ENCODE measurements around the gene CDH4. TPM values are rescaled to one million over a fixed set of nuclear protein-coding genes. Genes with fewer than 3 reads are reported as not detected.

The CDH4 gene
- total and polyA plus RNA-seq, 2 donors from 2014 or later = 1.1 TPM; not detected in 1

DNA sequence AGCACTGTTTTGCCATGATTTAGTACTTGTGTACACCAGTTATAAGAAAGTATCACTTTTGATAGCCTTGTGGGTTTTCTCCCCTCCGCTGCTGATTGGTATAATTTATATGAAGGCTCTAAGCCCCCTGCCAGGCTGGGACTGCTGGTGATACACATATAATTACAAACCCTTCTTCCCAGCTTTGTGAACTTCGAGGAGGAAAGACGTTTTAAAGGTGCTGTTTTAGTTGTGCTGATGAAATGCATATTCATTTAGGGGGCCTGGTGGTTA lies 567.4 kb downstream of the CDH4 start:
- FAIRE-seq = no peak
- no peak for DNase-seq
- TF ChIP-seq, protein P1, sequence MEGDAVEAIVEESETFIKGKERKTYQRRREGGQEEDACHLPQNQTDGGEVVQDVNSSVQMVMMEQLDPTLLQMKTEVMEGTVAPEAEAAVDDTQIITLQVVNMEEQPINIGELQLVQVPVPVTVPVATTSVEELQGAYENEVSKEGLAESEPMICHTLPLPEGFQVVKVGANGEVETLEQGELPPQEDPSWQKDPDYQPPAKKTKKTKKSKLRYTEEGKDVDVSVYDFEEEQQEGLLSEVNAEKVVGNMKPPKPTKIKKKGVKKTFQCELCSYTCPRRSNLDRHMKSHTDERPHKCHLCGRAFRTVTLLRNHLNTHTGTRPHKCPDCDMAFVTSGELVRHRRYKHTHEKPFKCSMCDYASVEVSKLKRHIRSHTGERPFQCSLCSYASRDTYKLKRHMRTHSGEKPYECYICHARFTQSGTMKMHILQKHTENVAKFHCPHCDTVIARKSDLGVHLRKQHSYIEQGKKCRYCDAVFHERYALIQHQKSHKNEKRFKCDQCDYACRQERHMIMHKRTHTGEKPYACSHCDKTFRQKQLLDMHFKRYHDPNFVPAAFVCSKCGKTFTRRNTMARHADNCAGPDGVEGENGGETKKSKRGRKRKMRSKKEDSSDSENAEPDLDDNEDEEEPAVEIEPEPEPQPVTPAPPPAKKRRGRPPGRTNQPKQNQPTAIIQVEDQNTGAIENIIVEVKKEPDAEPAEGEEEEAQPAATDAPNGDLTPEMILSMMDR (IDR thresholded peaks at IDR 0.05; ENCODE audit: borderline replicate concordance, extremely low read depth, insufficient read depth) = no peak
- no peak overlapping the region for H3K4me3 ChIP-seq (ENCODE audit: low read length in 3 of 3)
- H3K9me3 ChIP-seq (ENCODE audit: control insufficient read depth in 2 of 3, insufficient read depth in 1 of 3, low read length in 3 of 3) = no peaks in the 10 kb centered on the region
- H3K36me3 ChIP-seq (ENCODE audit: control insufficient read depth in 2 of 3, insufficient read depth in 3 of 3, low read length in 3 of 3) = no peaks in the 10 kb centered on the region
- peaks cover 0 to 2% (median 0%) of the 10 kb centered on the region in 3 donors for H3K4me1 ChIP-seq (ENCODE audit: control insufficient read depth in 2 of 3, insufficient read depth in 2 of 3, low read depth in 1 of 3, low read length in 3 of 3)
- no peak overlapping the region for H3K9ac ChIP-seq (ENCODE audit: low read length in 3 of 3)
- intact Hi-C loops (cut with DNase I) = no loop called here
- no peak overlapping the region for H3K27ac ChIP-seq (ENCODE audit: low read depth in 2 of 2, low read length in 2 of 2)
- H3K27me3 ChIP-seq (ENCODE audit: control insufficient read depth, insufficient read depth, low read length) = no peaks in the 10 kb centered on the region

DNA sequence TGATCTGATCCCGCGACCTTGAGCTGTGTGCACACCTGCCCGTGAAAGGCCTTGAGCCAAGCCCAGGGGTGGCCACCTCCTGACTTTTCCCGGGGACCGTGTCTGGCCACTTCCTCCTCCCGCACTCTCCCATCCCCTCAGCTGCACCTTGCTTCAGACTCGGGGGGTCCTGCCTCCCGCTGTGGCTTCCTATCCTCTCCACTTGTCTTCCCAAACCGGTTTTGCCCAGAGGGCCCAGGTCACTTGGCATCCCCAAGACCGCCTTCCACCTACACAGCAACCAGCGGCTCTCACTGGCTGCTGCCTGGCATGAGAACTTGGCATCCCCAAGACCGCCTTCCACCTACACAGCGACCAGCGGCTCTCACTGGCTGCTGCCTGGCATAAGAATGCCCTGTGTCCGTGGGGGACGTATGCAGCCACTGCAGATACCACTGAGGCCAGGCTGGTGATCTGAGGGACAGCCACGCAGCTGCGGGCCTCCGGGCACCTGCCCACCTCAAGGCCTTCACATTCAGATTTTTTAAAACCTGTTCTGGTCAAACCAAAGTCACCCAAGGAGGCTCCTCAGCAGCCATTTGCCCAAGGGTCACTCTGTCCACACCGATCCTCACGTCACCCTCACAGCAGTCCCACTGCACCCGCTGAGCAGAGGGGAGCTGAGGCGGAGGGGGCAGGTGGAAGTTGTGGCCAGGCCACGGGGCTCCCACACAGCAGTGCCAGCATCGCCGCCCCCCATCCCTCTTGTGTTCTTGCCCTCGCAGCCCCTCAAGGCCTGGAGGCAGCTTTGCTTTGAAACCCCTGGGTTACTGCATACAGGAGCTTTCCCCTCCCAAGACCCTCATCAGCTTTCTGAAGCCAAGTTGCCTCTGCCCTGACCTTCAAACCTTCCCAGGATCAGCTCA lies 568.1 kb downstream of the CDH4 start:
- peaks cover 0 to 2% (median 0%) of the 10 kb centered on the region in 3 donors for H3K4me1 ChIP-seq (ENCODE audit: control insufficient read depth in 2 of 3, insufficient read depth in 2 of 3, low read depth in 1 of 3, low read length in 3 of 3)
- no peak overlapping the region for H3K27ac ChIP-seq (ENCODE audit: low read depth in 2 of 2, low read length in 2 of 2)
- no peaks in the 10 kb centered on the region for H3K27me3 ChIP-seq (ENCODE audit: control insufficient read depth, insufficient read depth, low read length)
- intact Hi-C loops (cut with DNase I) = no loop called here
- no peak for FAIRE-seq
- H3K4me3 ChIP-seq (ENCODE audit: low read length in 3 of 3) = no peak overlapping the region
- TF ChIP-seq, protein P1 (IDR thresholded peaks at IDR 0.05; ENCODE audit: borderline replicate concordance, extremely low read depth, insufficient read depth) = no peak
- no peaks in the 10 kb centered on the region for H3K9me3 ChIP-seq (ENCODE audit: control insufficient read depth in 2 of 3, insufficient read depth in 1 of 3, low read length in 3 of 3)
- DNase-seq = peak in 1 of 5 donors; percentile 57
- H3K36me3 ChIP-seq (ENCODE audit: control insufficient read depth in 2 of 3, insufficient read depth in 3 of 3, low read length in 3 of 3) = no peaks in the 10 kb centered on the region
- no peak overlapping the region for H3K9ac ChIP-seq (ENCODE audit: low read length in 3 of 3)

DNA sequence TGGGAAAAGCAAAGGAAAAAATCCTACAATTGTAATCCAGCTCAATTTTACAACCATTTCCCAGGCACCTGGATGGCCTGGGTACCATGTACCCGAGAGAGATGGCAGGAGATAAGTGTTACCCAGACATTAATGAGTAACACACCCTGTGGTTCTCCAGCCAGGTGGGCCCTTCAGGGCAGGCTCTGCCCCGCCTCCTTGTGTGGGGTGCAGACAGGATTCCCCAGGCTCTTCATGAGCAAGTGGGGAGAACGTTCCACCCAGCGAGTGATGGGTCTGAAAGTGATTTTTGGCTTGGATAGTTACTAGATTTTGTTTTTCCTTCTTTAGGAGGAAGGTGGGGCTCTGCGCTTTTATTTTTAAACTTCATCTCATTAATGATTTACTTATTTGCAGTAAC lies 569.7 kb downstream of the CDH4 start:
- H3K9ac ChIP-seq (ENCODE audit: low read length in 3 of 3) = no peak overlapping the region
- no peak overlapping the region for H3K27ac ChIP-seq (ENCODE audit: low read depth in 2 of 2, low read length in 2 of 2)
- no peak overlapping the region for H3K4me3 ChIP-seq (ENCODE audit: low read length in 3 of 3)
- H3K9me3 ChIP-seq (ENCODE audit: control insufficient read depth in 2 of 3, insufficient read depth in 1 of 3, low read length in 3 of 3) = no peaks in the 10 kb centered on the region
- TF ChIP-seq, protein P1 (IDR thresholded peaks at IDR 0.05; ENCODE audit: borderline replicate concordance, extremely low read depth, insufficient read depth) = no peak
- peak in 3 of 5 donors; percentile 21 to 50 (median 40) for DNase-seq
- intact Hi-C loops (cut with DNase I) = no loop called here
- peaks cover 0 to 2% (median 0%) of the 10 kb centered on the region in 3 donors for H3K4me1 ChIP-seq (ENCODE audit: control insufficient read depth in 2 of 3, insufficient read depth in 2 of 3, low read depth in 1 of 3, low read length in 3 of 3)
- FAIRE-seq = no peak
- H3K36me3 ChIP-seq (ENCODE audit: control insufficient read depth in 2 of 3, insufficient read depth in 3 of 3, low read length in 3 of 3) = no peaks in the 10 kb centered on the region
- H3K27me3 ChIP-seq (ENCODE audit: control insufficient read depth, insufficient read depth, low read length) = no peaks in the 10 kb centered on the region

Measured in kidney (tissue), 14 donors.